Neutrophil (primary cell): ENCODE measurements around the gene IFNL2.

ENCODE experiments used
- H3K27ac ChIP-seq: fragments of 200-600 bp; sonication (generic); 2 replicates; pipeline ENCODE4 v1.5.1; 2016; ENCODE audit warnings: mild to moderate bottlenecking, moderate library complexity
- H3K27me3 ChIP-seq: fragments of 200-600 bp; sonication (generic); 2 replicates; pipeline ENCODE4 v1.6.0; 2016; ENCODE audit warnings: mild to moderate bottlenecking
- H3K36me3 ChIP-seq: fragments of 200-600 bp; sonication (generic); 2 replicates; pipeline ENCODE4 v1.5.1; 2017
- H3K4me1 ChIP-seq, 2 experiments: fragments of 200-600 bp in 1 of 2; sonication (generic) in 1 of 2; 1 replicate in 1 of 2; 2 replicates in 1 of 2; pipeline versions ENCODE4 v1.5.1 to v1.6.1; 2013 to 2016; ENCODE audit warnings: low read depth in 1 of 2, low read length in 1 of 2, mild to moderate bottlenecking in 1 of 2, moderate library complexity in 1 of 2; ENCODE audit not compliant: control insufficient read depth in 1 of 2, insufficient read depth in 1 of 2
- H3K4me3 ChIP-seq, 2 experiments: fragments of 200-600 bp in 1 of 2; sonication (generic) in 1 of 2; 1 replicate in 1 of 2; 2 replicates in 1 of 2; pipeline ENCODE4 v1.5.1; 2013 to 2016; ENCODE audit warnings: low read depth in 1 of 2, low read length in 1 of 2, mild to moderate bottlenecking in 1 of 2, moderate library complexity in 1 of 2
- H3K9me3 ChIP-seq: fragments of 200-600 bp; sonication (generic); 2 replicates; pipeline ENCODE4 v1.5.1; 2016
- TF ChIP-seq, protein P1 (sequence below): fragments of 200-600 bp; sonication (generic); IDR thresholded peaks from 2 replicates; pipeline ENCODE4 v1.5.1; 2016; ENCODE audit warnings: antibody characterized with exemption

IFNL2 gene

DNA sequence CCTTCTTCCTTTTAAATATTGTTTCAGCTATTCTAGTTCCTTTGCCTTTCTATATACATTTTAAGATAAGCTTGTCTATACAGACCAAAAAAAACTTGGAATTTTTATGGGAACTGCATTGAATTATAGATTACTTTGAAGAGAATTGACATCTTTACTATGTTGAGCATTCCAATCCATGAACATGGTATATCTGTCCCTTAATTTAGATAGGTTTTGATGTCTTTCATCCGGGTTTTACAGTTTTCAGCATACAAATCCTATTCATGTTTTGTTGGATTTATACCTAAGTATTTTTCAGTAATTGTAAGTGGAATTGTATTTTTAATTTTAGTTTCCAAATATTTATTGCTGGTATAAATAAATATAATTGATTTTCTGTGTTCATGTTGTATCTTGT lies 15.8 kb downstream of the IFNL2 start:
- H3K9me3 ChIP-seq: no peaks in the 10 kb centered on the region
- H3K4me1 ChIP-seq: no peaks in the 10 kb centered on the region
- H3K27me3 ChIP-seq: peaks cover 37% of the 10 kb centered on the region
- H3K4me3 ChIP-seq: no peak overlapping the region
- H3K36me3 ChIP-seq: no peaks in the 10 kb centered on the region
- no peak overlapping the region for H3K27ac ChIP-seq
- TF ChIP-seq, protein P1, sequence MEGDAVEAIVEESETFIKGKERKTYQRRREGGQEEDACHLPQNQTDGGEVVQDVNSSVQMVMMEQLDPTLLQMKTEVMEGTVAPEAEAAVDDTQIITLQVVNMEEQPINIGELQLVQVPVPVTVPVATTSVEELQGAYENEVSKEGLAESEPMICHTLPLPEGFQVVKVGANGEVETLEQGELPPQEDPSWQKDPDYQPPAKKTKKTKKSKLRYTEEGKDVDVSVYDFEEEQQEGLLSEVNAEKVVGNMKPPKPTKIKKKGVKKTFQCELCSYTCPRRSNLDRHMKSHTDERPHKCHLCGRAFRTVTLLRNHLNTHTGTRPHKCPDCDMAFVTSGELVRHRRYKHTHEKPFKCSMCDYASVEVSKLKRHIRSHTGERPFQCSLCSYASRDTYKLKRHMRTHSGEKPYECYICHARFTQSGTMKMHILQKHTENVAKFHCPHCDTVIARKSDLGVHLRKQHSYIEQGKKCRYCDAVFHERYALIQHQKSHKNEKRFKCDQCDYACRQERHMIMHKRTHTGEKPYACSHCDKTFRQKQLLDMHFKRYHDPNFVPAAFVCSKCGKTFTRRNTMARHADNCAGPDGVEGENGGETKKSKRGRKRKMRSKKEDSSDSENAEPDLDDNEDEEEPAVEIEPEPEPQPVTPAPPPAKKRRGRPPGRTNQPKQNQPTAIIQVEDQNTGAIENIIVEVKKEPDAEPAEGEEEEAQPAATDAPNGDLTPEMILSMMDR: no peak

DNA sequence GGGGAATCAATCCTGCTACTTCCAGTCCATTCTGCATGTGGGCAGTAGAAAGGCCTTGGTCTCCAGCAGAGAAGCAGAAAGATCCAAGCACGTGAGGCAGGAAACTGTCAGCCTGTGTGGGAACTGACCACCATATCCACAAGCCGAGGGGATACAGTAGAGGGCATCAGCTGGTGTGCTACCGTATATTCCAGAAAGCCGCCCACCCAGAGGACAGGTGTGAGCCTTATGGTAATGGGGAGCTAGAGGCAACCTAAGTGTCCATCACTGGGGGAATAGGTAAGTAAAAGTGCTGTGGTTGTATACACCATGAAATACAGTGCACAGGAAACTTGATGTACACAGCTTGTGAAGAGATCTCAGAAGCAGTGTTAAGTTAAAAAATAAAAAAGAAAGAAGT lies 25.2 kb downstream of the IFNL2 start:
- H3K36me3 ChIP-seq: no peaks in the 10 kb centered on the region
- H3K27ac ChIP-seq: no peak overlapping the region
- H3K4me1 ChIP-seq: no peaks in the 10 kb centered on the region
- H3K9me3 ChIP-seq: no peaks in the 10 kb centered on the region
- no peak overlapping the region for H3K4me3 ChIP-seq
- peaks cover 26% of the 10 kb centered on the region for H3K27me3 ChIP-seq
- TF ChIP-seq, protein P1: no peak

DNA sequence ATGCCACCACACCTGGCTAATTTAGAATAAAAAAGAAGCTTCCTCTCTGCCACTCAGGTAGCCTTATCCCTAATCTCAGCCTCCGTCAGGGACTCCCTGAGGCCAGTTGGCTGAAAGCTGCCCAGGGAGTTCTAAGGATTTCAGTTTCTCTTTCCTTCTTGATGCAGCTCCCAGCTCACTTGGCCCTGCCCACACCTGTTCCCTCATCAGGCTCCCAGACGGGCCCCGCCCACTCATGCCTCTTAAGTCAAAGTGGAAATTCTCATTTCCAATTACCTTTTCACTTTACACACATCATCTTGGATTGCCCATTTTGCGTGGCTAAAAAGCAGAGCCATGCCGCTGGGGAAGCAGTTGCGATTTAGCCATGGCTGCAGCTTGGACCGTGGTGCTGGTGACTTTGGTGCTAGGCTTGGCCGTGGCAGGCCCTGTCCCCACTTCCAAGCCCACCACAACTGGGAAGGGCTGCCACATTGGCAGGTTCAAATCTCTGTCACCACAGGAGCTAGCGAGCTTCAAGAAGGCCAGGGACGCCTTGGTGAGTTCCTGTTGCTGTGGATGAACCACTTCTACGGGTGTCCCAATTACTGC lies 28.0 kb downstream of the IFNL2 start, which contains the start of gene IFNL1:
Gene IFNL1 (plus strand): TSS at position 353 of the 591 bp plus-strand sequence. CDS start 15 bp downstream, at position 368.
- Histone ChIP-seq H3K9me3 (no peaks in the 10 kb centered on the region), H3K4me3 (no peak within 1 kb of the TSS), H3K4me1 (no peaks in the 10 kb centered on the region), H3K27me3 (peaks cover 9% of the 10 kb centered on the region), H3K27ac (no peak within 1 kb of the TSS), H3K36me3 (no peaks in the 10 kb centered on the region)
- TF ChIP-seq, protein P1: no peak

DNA sequence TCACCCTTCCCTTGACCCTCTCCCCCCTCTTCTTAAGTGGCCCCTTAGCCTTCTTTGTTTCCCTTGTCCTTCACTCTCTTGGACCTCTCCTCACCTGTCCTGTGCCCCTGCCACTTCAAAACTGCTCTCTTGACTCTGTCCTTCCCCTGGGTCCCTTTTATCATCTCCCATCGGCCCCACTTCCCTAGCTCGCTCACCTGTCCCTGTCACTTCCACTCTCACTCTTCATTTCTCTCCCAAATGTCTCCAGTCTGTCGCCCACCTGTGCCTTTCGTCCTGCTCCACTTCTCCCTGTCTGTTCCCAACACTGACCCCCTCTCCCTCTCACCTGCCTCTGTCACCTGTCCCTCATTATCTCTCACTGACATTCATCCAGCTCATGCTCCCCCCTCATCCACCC lies 28.7 kb downstream of the IFNL2 start:
- Histone ChIP-seq H3K9me3 (no peaks in the 10 kb centered on the region), H3K4me1 (no peaks in the 10 kb centered on the region), H3K27ac (no peak overlapping the region), H3K27me3 (peaks cover 8% of the 10 kb centered on the region), H3K4me3 (no peak overlapping the region), H3K36me3 (no peaks in the 10 kb centered on the region)
- TF ChIP-seq, protein P1: no peak

DNA sequence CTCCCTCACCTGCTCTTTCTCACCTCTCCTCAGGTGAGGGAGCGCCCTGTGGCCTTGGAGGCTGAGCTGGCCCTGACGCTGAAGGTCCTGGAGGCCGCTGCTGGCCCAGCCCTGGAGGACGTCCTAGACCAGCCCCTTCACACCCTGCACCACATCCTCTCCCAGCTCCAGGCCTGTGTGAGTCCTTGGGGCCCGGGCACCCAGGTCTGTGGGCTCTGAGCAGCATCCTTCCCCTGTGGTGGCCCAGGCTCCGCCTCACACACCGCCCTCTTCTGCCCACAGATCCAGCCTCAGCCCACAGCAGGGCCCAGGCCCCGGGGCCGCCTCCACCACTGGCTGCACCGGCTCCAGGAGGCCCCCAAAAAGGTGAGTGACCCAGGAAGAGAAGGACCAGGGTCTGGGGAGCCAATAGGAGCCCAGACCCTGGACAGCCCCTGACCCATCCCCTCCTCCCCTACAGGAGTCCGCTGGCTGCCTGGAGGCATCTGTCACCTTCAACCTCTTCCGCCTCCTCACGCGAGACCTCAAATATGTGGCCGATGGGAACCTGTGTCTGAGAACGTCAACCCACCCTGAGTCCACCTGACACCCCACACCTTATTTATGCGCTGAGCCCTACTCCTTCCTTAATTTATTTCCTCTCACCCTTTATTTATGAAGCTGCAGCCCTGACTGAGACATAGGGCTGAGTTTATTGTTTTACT lies 29.9 kb downstream of the IFNL2 start:
- H3K9me3 ChIP-seq: no peaks in the 10 kb centered on the region
- TF ChIP-seq, protein P1: no peak
- H3K4me3 ChIP-seq: no peak overlapping the region
- no peaks in the 10 kb centered on the region for H3K4me1 ChIP-seq
- no peak overlapping the region for H3K27ac ChIP-seq
- peaks cover 8% of the 10 kb centered on the region for H3K27me3 ChIP-seq
- no peaks in the 10 kb centered on the region for H3K36me3 ChIP-seq
